Measurements from ENCODE around the gene CLN6. TPM values are rescaled to one million over a fixed set of nuclear protein-coding genes. Genes with fewer than 3 reads are reported as not detected.
"Not testable (repeated sequence)": the region's sequence is repeated elsewhere in the genome, so short reads cannot be mapped to it uniquely, and the experiment has no call there.

The CLN6 gene
- total RNA-seq, 4 donors from 2014 or later, result 13.4 to 18.2 (median 16.1) TPM

DNA sequence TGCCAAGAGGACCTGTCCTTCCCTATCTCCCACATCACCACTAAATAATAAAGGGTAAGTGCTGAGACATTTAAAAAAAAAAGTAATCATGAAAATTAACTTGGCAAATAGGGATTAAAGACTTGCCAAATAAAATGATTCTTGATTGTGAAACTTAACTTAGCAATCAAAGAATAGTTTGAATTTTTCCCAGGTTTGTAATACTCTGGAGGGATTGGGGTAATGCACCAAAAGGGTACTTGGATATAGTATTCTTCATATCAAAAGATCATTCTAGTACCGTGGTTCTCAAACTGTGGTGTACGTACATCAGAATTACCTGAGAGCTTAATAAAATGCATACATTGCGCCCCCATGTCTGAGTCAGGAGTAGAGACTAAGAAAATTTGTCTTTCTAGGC is 52.9 kb downstream of the CLN6 start:
- Histone ChIP-seq H3K27me3 (no peaks in the 10 kb centered on the region), H3K9me3 (no peaks in the 10 kb centered on the region), H3K27ac (replicated peaks in 1 of 4) (peak overlapping the region; percentile 65 to 70 (median 68)), H3K4me3 (no peak overlapping the region), H3K36me3 (peaks cover 6 to 73% (median 39%) of the 10 kb centered on the region in 4 donors), H3K4me1 (peaks cover 9 to 34% (median 23%) of the 10 kb centered on the region in 4 donors)
- TF ChIP-seq POLR2AphosphoS5 (IDR thresholded peaks at IDR 0.05) (no peak), EP300 (IDR thresholded peaks at IDR 0.05) (no peak), POLR2A (IDR thresholded peaks at IDR 0.05; ENCODE audit: low read depth) (no peak)
- TF ChIP-seq, protein P1, sequence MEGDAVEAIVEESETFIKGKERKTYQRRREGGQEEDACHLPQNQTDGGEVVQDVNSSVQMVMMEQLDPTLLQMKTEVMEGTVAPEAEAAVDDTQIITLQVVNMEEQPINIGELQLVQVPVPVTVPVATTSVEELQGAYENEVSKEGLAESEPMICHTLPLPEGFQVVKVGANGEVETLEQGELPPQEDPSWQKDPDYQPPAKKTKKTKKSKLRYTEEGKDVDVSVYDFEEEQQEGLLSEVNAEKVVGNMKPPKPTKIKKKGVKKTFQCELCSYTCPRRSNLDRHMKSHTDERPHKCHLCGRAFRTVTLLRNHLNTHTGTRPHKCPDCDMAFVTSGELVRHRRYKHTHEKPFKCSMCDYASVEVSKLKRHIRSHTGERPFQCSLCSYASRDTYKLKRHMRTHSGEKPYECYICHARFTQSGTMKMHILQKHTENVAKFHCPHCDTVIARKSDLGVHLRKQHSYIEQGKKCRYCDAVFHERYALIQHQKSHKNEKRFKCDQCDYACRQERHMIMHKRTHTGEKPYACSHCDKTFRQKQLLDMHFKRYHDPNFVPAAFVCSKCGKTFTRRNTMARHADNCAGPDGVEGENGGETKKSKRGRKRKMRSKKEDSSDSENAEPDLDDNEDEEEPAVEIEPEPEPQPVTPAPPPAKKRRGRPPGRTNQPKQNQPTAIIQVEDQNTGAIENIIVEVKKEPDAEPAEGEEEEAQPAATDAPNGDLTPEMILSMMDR (IDR thresholded peaks at IDR 0.05), result no peak
- DNase-seq (ENCODE audit: extremely low spot score), result no peak
- intact Hi-C loops (cut with DNase I), result no loop called here
- 92% methylated on average over 3 of the region's 3 CpGs for WGBS

DNA sequence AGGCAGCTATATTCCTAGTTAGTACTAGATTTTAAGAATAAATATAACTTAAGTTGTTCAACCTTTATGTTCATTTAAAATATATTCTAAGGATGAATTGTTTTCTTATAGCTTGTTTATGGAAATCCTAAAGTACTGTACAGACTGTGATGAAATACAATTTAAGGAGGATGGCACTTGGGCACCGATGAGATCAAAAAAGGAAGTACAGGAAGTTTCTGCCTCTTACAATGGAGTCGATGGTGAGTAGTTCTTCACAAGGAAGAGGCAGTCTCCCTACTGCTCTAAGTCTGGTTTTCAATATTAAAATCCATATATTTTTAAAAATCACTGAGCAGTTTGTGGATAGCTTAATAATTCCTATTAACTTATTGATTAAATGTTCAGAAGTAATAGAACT is 54.0 kb downstream of the CLN6 start:
- H3K27me3 ChIP-seq, result no peaks in the 10 kb centered on the region
- 61% methylated on average over 2 of the region's 2 CpGs for WGBS

DNA sequence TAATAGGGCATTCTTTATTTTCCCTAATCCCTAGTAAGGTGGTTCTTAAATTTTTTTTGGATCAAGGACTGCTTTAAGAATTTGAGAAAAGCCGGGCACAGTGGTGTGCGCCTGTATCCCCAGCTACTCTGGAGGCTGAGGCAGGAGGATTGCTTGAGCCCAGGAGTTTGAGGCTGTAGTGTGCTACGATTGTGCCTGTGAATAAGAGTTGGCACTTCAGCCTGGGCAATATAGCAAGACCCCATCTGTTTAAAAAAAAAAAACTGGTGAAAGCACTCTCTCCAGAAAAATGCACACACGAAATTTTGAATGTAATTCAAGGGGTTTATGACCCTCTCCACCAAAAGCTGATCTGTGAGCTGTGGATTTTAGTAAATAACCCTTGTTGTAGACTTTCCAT is 56.4 kb downstream of the CLN6 start:
- Histone ChIP-seq H3K4me1 (peaks cover 9 to 24% (median 21%) of the 10 kb centered on the region in 4 donors), H3K4me3 (no peak overlapping the region), H3K36me3 (peaks cover 0 to 52% (median 24%) of the 10 kb centered on the region in 4 donors), H3K9me3 (no peaks in the 10 kb centered on the region), H3K27ac (replicated peaks in 1 of 4) (no peak overlapping the region), H3K27me3 (no peaks in the 10 kb centered on the region)
- no peak for DNase-seq (ENCODE audit: extremely low spot score)
- intact Hi-C loops (cut with DNase I), result no loop called here
- 98% methylated on average over 4 of the region's 4 CpGs for WGBS
- TF ChIP-seq POLR2AphosphoS5 (IDR thresholded peaks at IDR 0.05), result no peak
- TF ChIP-seq POLR2A (IDR thresholded peaks at IDR 0.05; ENCODE audit: low read depth), result no peak
- TF ChIP-seq EP300 (IDR thresholded peaks at IDR 0.05), result no peak
- TF ChIP-seq, protein P1 (IDR thresholded peaks at IDR 0.05), result no peak

More for the DNA sequence above, 54.0 kb downstream of the CLN6 start:
- Histone ChIP-seq H3K9me3 (no peaks in the 10 kb centered on the region), H3K4me3 (no peak overlapping the region), H3K4me1 (peaks cover 9 to 34% (median 23%) of the 10 kb centered on the region in 4 donors), H3K36me3 (peaks cover 0 to 62% (median 31%) of the 10 kb centered on the region in 4 donors), H3K27ac (replicated peaks in 1 of 4) (no peak overlapping the region)
- DNase-seq (ENCODE audit: extremely low spot score), result no peak
- intact Hi-C loops (cut with DNase I), result no loop called here
- TF ChIP-seq EP300 (IDR thresholded peaks at IDR 0.05) (no peak), POLR2AphosphoS5 (IDR thresholded peaks at IDR 0.05) (no peak), POLR2A (IDR thresholded peaks at IDR 0.05; ENCODE audit: low read depth) (no peak)
- TF ChIP-seq, protein P1 (IDR thresholded peaks at IDR 0.05), result no peak

DNA sequence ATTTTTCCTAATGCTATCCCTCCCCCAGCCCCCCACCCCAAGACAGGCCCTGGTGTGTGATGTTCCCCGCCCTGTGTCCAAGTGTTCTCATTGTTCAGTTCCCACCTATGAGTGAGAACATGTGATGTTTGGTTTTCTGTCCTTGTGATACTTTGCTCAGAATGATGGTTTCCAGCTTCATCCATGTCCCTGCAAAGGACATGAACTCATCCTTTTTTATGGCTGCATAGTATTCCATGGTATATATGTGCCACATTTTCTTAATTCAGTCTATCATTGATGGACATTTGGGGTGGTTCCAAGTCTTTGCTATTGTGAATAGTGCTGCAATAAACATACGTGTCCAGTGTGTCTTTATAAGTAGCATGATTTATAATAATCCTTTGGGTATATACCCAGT is 57.5 kb downstream of the CLN6 start:
- H3K27ac ChIP-seq (replicated peaks in 1 of 4); H3K27me3 ChIP-seq; H3K4me3 ChIP-seq; DNase-seq (ENCODE audit: extremely low spot score); intact Hi-C loops (cut with DNase I); H3K9me3 ChIP-seq: not testable (repeated sequence)
- Histone ChIP-seq H3K36me3 (peaks cover under 1 to 42% (median 19%) of the 10 kb centered on the region in 4 donors), H3K4me1 (peaks cover 0 to 13% (median 11%) of the 10 kb centered on the region in 4 donors)
- 83% methylated on average over 2 of the region's 2 CpGs for WGBS

DNA sequence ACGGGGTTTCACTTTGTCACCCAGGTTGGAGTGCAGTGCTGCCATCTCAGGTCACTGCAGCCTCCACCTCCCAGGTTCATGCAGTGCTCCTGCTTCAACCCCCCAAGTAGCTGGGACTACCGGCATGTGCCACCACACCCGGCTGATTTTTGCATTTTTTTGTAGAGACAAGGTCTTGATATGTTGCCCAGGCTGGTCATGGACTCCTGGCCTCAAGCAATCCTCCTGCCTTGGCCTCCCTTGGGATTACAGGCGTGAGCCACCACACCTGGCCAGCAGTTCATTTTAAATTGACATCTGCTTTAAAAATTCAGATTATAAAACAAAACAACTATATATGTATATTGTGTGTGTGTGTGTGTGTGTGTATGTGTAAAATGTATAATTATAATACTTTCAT is 62.7 kb downstream of the CLN6 start:
- H3K27ac ChIP-seq (replicated peaks in 1 of 4), result no peak overlapping the region

More for the DNA sequence above, 62.7 kb downstream of the CLN6 start:
- Histone ChIP-seq H3K36me3 (peaks cover 13 to 32% (median 23%) of the 10 kb centered on the region in 4 donors), H3K4me1 (peaks cover 0 to 14% (median 7%) of the 10 kb centered on the region in 4 donors), H3K9me3 (no peaks in the 10 kb centered on the region), H3K4me3 (no peak overlapping the region), H3K27me3 (no peaks in the 10 kb centered on the region)
- TF ChIP-seq, protein P1 (IDR thresholded peaks at IDR 0.05), result no peak
- no peak for TF ChIP-seq EP300 (IDR thresholded peaks at IDR 0.05)
- no peak for TF ChIP-seq POLR2A (IDR thresholded peaks at IDR 0.05; ENCODE audit: low read depth)
- TF ChIP-seq POLR2AphosphoS5 (IDR thresholded peaks at IDR 0.05), result no peak
- no peak for DNase-seq (ENCODE audit: extremely low spot score)
- WGBS, result 87% methylated on average over 4 of the region's 4 CpGs
- intact Hi-C loops (cut with DNase I), result no loop called here

Measured in esophagus muscularis mucosa (tissue), 4 donors.